GM18868 (cell line): ENCODE measurements around the gene THBS2.
"Not testable (repeated sequence)": the region's sequence is repeated elsewhere in the genome, so short reads cannot be mapped to it uniquely, and the experiment has no call there.

Experiments
- ATAC-seq: cut with Tn5 transposase; IDR thresholded peaks from one replicate; pipeline ENCODE4 v1.9.1; 2021; ENCODE audit warnings: mild to moderate bottlenecking, moderate library complexity; ENCODE audit not compliant: unreplicated experiment

THBS2 gene

GRCh38 chr6:169253337-169254238, at the start of gene THBS2:
Gene THBS2, minus strand, starts transcription at chr6:169253846. Its CDS starts 3,062 bp downstream, at chr6:169250784.
- no peak for ATAC-seq

- no peak for ATAC-seq
These were observed 49.1 kb upstream of the THBS2 start for GRCh38 chr6:169302716-169303115.

GRCh38 chr6:169302255-169302654, 48.6 kb upstream of the THBS2 start:
- ATAC-seq = no peak

GRCh38 chr6:169300916-169301315, 47.3 kb upstream of the THBS2 start:
- ATAC-seq = no peak

GRCh38 chr6:169298626-169299025, 45.0 kb upstream of the THBS2 start:
- ATAC-seq = not testable (repeated sequence)

GRCh38 chr6:169296622-169297021, 43.0 kb upstream of the THBS2 start:
- ATAC-seq = no peak

- ATAC-seq = no peak
These were observed 42.5 kb upstream of the THBS2 start for GRCh38 chr6:169296170-169296569.

- no peak for ATAC-seq
These were observed 39.5 kb upstream of the THBS2 start for GRCh38 chr6:169293196-169293595.

- no peak for ATAC-seq
These were observed 38.9 kb upstream of the THBS2 start for GRCh38 chr6:169292338-169293124.

- ATAC-seq = no peak
These were observed 38.1 kb upstream of the THBS2 start for GRCh38 chr6:169291646-169292337.

- no peak for ATAC-seq
These were observed 37.5 kb upstream of the THBS2 start for GRCh38 chr6:169291148-169291547.

- no peak for ATAC-seq
These were observed 36.1 kb upstream of the THBS2 start for GRCh38 chr6:169289619-169290339.

- ATAC-seq = no peak
These were observed 35.6 kb upstream of the THBS2 start for GRCh38 chr6:169289257-169289618.

GRCh38 chr6:169288591-169288990, 34.9 kb upstream of the THBS2 start:
- no peak for ATAC-seq

- no peak for ATAC-seq
These were observed 34.0 kb upstream of the THBS2 start for GRCh38 chr6:169287675-169288074.

- ATAC-seq = no peak
These were observed 33.3 kb upstream of the THBS2 start for GRCh38 chr6:169286961-169287360.

GRCh38 chr6:169285165-169285564, 31.5 kb upstream of the THBS2 start:
- ATAC-seq = no peak

GRCh38 chr6:169283924-169284323, 30.3 kb upstream of the THBS2 start:
- ATAC-seq = no peak

GRCh38 chr6:169282043-169282442, 28.4 kb upstream of the THBS2 start:
- ATAC-seq = no peak

- ATAC-seq = no peak
These were observed 24.0 kb upstream of the THBS2 start for GRCh38 chr6:169277619-169278018.

- ATAC-seq = no peak
These were observed 21.1 kb upstream of the THBS2 start for GRCh38 chr6:169274781-169275180.
